Right cardiac atrium (tissue), 5 donors: ENCODE measurements around the gene TAL2. TPM values are rescaled to one million over a fixed set of nuclear protein-coding genes. Genes with fewer than 3 reads are reported as not detected.
A peak's percentile ranks its signal among the peaks of the same experiment; 100 is the strongest.

Source experiments
- ATAC-seq, 2 donors: fragments of 200-7000 bp; cut with Tn5 transposase; one replicate each; pipeline versions ENCODE4 v1.8.0 to v1.9.1; 2020; ENCODE audit warnings: moderate library complexity in 2 of 2, mild to moderate bottlenecking in 1 of 2
- DNase-seq, 3 donors: peaks; one replicate each; pipeline ENCODE4 v3.0.0-alpha.2; 2020
- H3K27ac ChIP-seq: one replicate; pipeline ENCODE4 v1.5.1; 2013; ENCODE audit warnings: mild to moderate bottlenecking, low read length, control low read depth, moderate library complexity
- H3K27me3 ChIP-seq: one replicate; pipeline ENCODE4 v1.6.1; 2013; ENCODE audit not compliant: control insufficient read depth, insufficient read depth
- H3K4me1 ChIP-seq: one replicate; pipeline ENCODE4 v1.6.1; 2013; ENCODE audit warnings: low read length; ENCODE audit not compliant: control insufficient read depth, insufficient read depth
- H3K4me3 ChIP-seq: one replicate; pipeline ENCODE4 v1.5.1; 2013; ENCODE audit warnings: low read length, control low read depth
- H3K9me3 ChIP-seq: one replicate; pipeline ENCODE4 v1.6.1; 2013; ENCODE audit warnings: low read length; ENCODE audit not compliant: control insufficient read depth
- WGBS: extraction: QIAGEN DNeasy Blood & Tissue Kit; methylation state at CpG from one replicate; pipeline ENCODE4 v1.1.7; 2013; 5-methylcytosine and 5-hydroxymethylcytosine counted together
- intact Hi-C, 4 donors: fragments of 100-400 bp; cut with DNase I; formaldehyde crosslinking; loops; one replicate each; pipeline versions ENCODE4 v1.11.0 to v1.14.0; 2022 to 2023
- polyA plus RNA-seq: library from polyadenylated mRNA; stranded (reverse); fragments of 200-250 nt; gene quantifications from one replicate; pipeline ENCODE4 v1.2.3, GENCODE V29; 2013
- total RNA-seq, 4 donors: library from RNA; stranded (reverse); fragmentation: NEBNext Ultra II Directional; extraction: Animal tissue kit (Norgen Biotek cat#: 25700); gene quantifications; one replicate each; pipeline ENCODE4 v1.2.1, GENCODE V29; 2021
- donor health status: healthy with polysubstance abuse.
- donor health status: DM: no; HTN: yes; CAD: no.
- donor health status: DM: no; HTN: no; CAD: no.
- donor health status: DM: no; HTN: yes; CAD: no; lungs with severe emphysema.
- donor health status: DM: yes; HTN: yes; CAD: no.

Gene TAL2
- total and polyA plus RNA-seq, 5 donors = 0.16 TPM; not detected in 4

- H3K9me3 ChIP-seq = no peaks in the 10 kb centered on the region
- H3K4me3 ChIP-seq = no peak overlapping the region
- DNase-seq (no peak), ATAC-seq (no peak)
- peaks cover 3% of the 10 kb centered on the region for H3K4me1 ChIP-seq
- no peak overlapping the region for H3K27ac ChIP-seq
- intact Hi-C loops = loop anchor here in 2 of 4 donors (10.0 kb wide), 2 partner anchors 56 to 66 kb away; no protein-coding TSS in a partner anchor
- no peaks in the 10 kb centered on the region for H3K27me3 ChIP-seq
- 97% methylated on average over 13 of the region's 13 CpGs for WGBS
These were observed 48.4 kb downstream of the TAL2 start for GRCh38 chr9:105710638-105711037.

- WGBS = 55% methylated on average over 7 of the region's 7 CpGs
- intact Hi-C loops = loop anchor here in 2 of 4 donors (10.0 kb wide), 2 partner anchors 57 to 67 kb away; no protein-coding TSS in a partner anchor
- H3K27me3 ChIP-seq = no peaks in the 10 kb centered on the region
- DNase-seq = peak in 2 of 3 donors; percentile 51 to 52
- H3K9me3 ChIP-seq = no peaks in the 10 kb centered on the region
- no peak overlapping the region for H3K4me3 ChIP-seq
- peaks cover 3% of the 10 kb centered on the region for H3K4me1 ChIP-seq
- peak overlapping the region; percentile 80 for H3K27ac ChIP-seq
- ATAC-seq = peak; percentile 43 to 64
These were observed 49.6 kb downstream of the TAL2 start for GRCh38 chr9:105711867-105712266.

DNA sequence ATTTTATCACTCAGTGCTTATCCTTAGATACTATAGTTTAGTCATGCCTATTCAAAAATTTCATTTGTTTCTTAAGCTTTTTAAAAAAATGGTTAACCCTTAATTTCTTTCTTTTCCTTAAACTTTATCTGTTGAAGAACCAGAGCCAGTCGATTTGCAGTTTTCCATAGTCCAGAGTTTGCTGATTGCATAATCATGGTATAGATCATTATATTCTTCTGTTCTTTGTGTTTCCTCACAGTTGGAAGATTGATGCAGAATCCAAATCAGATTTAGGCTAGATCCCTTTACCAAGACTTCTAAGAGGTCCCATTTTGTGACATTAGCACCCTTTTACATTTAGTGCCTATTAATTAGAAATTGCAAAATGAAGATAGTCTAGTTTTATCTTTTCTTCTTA is 50.0 kb downstream of the TAL2 start:
- 62% methylated on average over 1 of the region's 1 CpG for whole genome bisulfite sequencing
- no peak for DNase-seq
- no peak for ATAC-seq
- Histone ChIP-seq H3K9me3 (no peaks in the 10 kb centered on the region), H3K4me3 (no peak overlapping the region), H3K4me1 (peaks cover 3% of the 10 kb centered on the region), H3K27ac (no peak overlapping the region), H3K27me3 (no peaks in the 10 kb centered on the region)
- intact Hi-C loops = loop anchor here in 2 of 4 donors (10.0 kb wide), 2 partner anchors 57 to 67 kb away; no protein-coding TSS in a partner anchor

Other genes starting within 250 kb of the TAL2 start
- 1 to 10 TPM; 2.9 to 5.3 (median 3.8) TPM for gene FSD1L, start 214.4 kb upstream of the TAL2 start, total RNA-seq
- 1.0 TPM for gene FSD1L, start 214.4 kb upstream of the TAL2 start, polyA plus RNA-seq
- 10 to 100 TPM in 1 of 4 donors, 1 to 10 TPM in 3; 7.4 to 11.2 (median 8.9) TPM for gene FKTN, start 104.3 kb upstream of the TAL2 start, total RNA-seq
- gene FKTN, start 104.3 kb upstream of the TAL2 start, polyA plus RNA-seq = 2.7 TPM
- 10 to 100 TPM; 54.6 to 88.9 (median 68.8) TPM for gene TMEM38B, start 32.1 kb downstream of the TAL2 start, total RNA-seq
- 32.4 TPM for gene TMEM38B, start 32.1 kb downstream of the TAL2 start, polyA plus RNA-seq